ENCODE measurements around the gene SLC38A9.
A peak's percentile ranks its signal among the peaks of the same experiment; 100 is the strongest.
"Not testable (repeated sequence)": the region's sequence is repeated elsewhere in the genome, so short reads cannot be mapped to it uniquely, and the experiment has no call there.

SLC38A9 gene

GRCh38 chr5:55706230-55706629 lies 5.9 kb downstream of the SLC38A9 start:
- DNase-seq (ENCODE audit: low spot score) = no peak

GRCh38 chr5:55702598-55703345 lies 9.4 kb downstream of the SLC38A9 start:
- DNase-seq (ENCODE audit: low spot score) = no peak

GRCh38 chr5:55701462-55702103 lies 10.5 kb downstream of the SLC38A9 start:
- DNase-seq (ENCODE audit: low spot score) = no peak

- no peak for DNase-seq (ENCODE audit: low spot score)
Measured at GRCh38 chr5:55700745-55701144, 11.4 kb downstream of the SLC38A9 start.

DNA sequence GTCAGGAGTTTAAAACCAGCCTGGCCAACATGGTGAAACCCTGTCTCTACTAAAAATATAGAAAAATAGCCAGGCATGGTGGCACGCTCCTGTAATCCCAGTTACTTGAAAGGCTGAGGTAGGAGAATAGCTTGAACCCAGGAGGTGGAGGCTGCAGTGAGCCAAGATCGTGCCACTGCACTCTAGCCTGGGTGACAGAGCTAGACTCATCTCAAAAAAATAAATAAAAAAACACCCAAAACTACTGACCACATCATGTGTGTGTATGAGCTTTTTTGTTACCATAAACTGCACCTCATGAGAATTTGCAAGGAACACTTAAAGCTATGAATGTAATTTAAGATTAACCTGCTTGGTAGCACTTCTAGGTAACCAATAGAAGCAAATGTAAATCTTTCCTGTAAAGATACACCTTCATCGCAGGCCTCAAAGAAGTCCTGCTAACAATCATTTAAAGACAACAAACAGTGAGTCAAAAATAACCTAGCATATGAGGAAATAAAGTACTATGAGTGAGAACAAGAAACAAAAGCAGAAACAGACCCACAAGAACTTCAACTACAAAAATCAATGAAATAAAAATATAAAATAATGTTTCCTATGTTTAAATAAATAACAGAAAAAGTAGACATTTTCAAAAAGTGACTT lies 13.0 kb downstream of the SLC38A9 start:
- DNase-seq (ENCODE audit: low spot score) = no peak

DNA sequence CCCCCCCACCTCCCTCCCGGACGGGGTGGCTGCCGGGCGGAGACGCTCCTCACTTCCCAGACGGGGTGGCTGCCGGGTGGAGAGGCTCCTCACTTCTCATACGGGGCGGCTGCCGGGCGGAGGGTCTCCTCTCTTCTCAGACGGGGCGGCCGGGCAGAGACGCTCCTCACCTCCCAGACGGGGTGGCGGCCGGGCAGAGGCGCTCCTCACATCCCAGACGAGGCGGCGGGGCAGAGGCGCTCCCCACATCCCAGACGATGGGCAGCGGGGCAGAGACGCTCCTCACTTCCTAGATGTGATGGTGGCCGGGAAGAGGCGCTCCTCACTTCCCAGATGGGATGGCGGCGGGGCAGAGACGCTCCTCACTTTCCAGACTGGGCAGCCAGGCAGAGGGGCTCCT lies 15.4 kb downstream of the SLC38A9 start:
- DNase-seq (ENCODE audit: low spot score) = not testable (repeated sequence)

GRCh38 chr5:55694152-55694830 lies 17.8 kb downstream of the SLC38A9 start:
- DNase-seq (ENCODE audit: low spot score) = peak; percentile 31

GRCh38 chr5:55692509-55692908 lies 19.6 kb downstream of the SLC38A9 start:
- no peak for DNase-seq (ENCODE audit: low spot score)

GRCh38 chr5:55692106-55692417 lies 20.1 kb downstream of the SLC38A9 start:
- DNase-seq (ENCODE audit: low spot score) = no peak

DNA sequence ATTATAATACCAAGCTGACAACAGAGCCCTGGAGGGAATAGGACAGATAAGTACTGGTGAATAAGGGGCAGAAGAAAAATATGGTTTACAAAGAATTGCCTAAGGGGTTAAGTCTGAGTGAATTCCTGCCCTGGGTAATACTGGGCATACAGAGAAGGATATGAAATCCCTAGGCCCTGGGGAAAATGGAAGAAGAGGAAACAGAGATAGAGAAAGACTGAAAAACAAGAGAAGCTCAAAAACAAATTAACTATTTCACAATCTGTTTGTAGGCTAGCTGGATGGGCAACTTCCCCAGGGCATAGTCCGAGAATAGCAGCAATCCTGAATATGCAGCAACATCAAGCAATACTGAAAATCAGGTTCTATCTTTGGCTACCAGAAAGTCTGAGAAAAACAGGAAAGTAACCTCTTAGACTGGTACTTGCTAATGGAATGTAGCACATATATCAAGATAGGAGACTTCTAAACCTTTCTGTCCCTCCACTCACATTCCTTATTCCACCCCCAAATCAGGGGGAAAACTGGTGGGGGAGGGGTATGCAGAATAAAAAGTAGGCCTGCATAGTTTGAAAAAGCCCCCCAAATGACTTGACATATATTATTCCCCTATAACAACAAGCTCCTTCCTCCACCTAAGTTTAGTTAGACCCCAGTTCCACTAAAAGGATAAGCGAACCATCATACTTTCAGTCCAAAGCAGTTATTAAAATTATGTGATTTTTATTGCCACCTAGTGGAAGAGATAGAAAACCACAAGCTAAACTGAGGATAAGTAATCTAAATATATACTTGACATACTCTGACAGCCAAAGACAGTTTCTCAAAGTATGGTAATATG lies 20.6 kb downstream of the SLC38A9 start:
- peak; percentile 54 for DNase-seq (ENCODE audit: low spot score)

- no peak for DNase-seq (ENCODE audit: low spot score)
Measured at GRCh38 chr5:55682071-55682470, 30.1 kb downstream of the SLC38A9 start.

GRCh38 chr5:55681301-55681700 lies 30.8 kb downstream of the SLC38A9 start:
- DNase-seq (ENCODE audit: low spot score) = no peak

DNA sequence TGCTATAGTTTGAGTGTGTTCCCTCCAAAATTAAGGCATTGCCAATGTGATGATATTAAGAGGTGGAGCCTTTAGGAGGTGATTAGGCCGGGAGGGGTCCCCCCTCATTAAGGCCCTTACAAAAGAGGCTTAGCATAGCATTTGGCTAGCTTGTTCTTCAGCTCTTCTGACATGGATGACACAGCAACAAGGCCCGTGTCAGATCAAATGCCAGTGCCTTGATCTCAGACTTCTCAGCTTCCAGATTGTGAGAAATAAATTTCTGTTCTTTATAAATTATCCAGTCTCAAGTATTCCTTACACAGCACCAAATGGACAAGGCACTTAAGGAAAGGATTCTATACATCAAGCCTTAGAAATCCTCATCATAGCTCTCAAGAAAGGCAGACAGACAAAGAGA lies 31.8 kb downstream of the SLC38A9 start:
- no peak for DNase-seq (ENCODE audit: low spot score)

GRCh38 chr5:55679556-55679955 lies 32.6 kb downstream of the SLC38A9 start:
- peak; percentile 14 for DNase-seq (ENCODE audit: low spot score)

DNA sequence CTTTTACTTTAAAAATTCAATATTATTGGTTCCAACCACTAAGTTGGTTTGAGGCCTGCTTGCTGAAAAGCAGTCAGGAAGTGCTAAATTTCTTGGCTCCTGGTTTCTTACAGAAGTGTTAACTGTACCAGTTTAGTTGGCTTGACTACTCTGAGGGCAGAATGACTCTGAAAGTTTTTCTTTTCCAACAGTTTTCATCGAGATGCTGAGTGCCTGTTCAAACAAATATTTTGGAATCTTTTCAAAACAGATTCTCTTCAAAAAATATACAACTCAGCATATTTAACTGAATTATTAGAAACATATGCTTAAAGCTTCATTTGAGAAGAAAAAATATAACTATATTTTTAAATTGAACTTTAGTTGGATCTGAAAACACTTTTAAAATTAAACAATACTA lies 37.0 kb downstream of the SLC38A9 start:
- peak; percentile 40 for DNase-seq (ENCODE audit: low spot score)

DNA sequence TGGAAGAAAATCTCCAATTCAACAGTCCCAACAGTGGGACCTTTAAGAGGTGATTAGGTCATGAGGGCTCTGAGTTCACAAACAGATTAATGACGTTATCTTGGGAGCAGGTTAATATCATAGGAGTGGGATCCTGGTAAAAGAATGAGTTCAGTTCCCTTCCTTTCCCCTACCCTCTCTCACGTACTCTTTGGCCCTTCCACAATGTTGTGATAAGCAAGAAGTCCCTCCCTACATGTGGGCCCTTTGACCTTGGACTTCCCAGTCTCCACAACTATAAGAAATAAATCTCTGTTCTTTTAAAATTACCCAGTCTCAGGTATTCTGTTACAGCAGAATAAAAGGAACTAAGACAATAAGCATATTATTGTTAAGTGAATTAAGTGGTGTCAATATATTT lies 37.8 kb downstream of the SLC38A9 start:
- DNase-seq (ENCODE audit: low spot score) = no peak

DNA sequence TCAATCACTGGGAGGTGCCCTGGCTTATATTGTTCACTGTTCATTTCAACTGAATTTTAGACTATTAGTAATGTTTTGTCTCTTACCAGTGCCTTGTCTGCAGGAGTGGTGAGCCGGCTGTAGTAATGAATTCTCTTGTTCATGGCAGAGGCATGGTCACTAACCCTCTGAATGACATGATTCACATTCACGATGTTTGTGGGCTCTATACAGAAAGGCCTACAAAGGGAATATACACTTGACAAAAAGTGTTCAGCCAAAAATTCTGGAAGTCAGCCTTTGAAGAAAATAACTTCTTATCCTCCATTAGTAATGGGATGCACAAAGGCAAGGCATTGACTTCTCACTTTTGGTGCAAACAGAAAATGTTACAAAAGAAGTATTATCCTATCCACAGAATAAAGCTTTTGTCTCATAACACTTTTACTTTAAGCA lies 39.6 kb downstream of the SLC38A9 start:
- DNase-seq (ENCODE audit: low spot score) = no peak

- no peak for DNase-seq (ENCODE audit: low spot score)
Measured at GRCh38 chr5:55671975-55672374, 40.1 kb downstream of the SLC38A9 start.

- peak; percentile 70 for DNase-seq (ENCODE audit: low spot score)
Measured at GRCh38 chr5:55668356-55668755, 43.8 kb downstream of the SLC38A9 start.

DNA sequence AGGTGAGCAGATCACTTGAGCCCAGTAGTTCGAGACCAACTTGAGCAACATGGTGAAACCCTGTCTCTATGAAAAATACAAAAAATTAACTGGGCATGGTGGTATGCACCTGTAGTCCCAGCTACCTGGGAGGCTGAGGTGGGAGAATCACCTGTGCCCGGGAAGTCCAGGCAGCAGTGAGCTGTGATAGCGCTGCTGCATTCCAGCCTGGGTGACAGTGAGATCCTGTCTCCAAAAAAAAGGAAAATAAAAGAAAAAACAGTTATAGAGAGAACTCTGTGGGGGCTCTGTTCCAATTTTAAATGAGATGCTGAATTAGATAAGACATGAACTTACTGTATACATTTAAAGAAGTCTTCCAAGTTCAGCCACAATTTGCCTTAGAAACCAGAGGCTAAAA lies 44.2 kb downstream of the SLC38A9 start:
- DNase-seq (ENCODE audit: low spot score) = no peak

- DNase-seq (ENCODE audit: low spot score) = peak; percentile 12
Measured at GRCh38 chr5:55665065-55665464, 47.1 kb downstream of the SLC38A9 start.

GRCh38 chr5:55657443-55657842 lies 54.7 kb downstream of the SLC38A9 start:
- DNase-seq (ENCODE audit: low spot score) = no peak

Data from GM03348 (cell line).